ENCODE data around the gene ETS1. TPM values are rescaled to one million over a fixed set of nuclear protein-coding genes. Genes with fewer than 3 reads are reported as not detected.

The ETS1 gene
- total RNA-seq, 1 experiment from 2014 or later, result 66.4 TPM

GRCh38 chr11:128620309-128621100 lies 33.1 kb upstream of the ETS1 start:
- no peak for DNase-seq (ENCODE audit: low read depth, low spot score)
- in situ Hi-C loops (cut with HindIII; ENCODE audit: low pct_unique_long_range_greater_than_20kb, low sequenced_read_pairs) (no loop called here), intact Hi-C loops (cut with micrococcal nuclease; ENCODE audit: unreplicated experiment) (no loop called here)
- ChIA-PET CTCF (interaction anchor here (0.7 kb wide), 1 partner anchor 22 kb away, joined by 3 read pairs; no protein-coding TSS in a partner anchor), POLR2A (interaction anchor here (0.6 kb wide), 1 partner anchor 583 kb away, joined by 10 read pairs; no protein-coding TSS in a partner anchor)
- H3K9me3 ChIP-seq (ENCODE audit: control insufficient read depth, insufficient read depth, low read depth, low read length), result no peaks in the 10 kb centered on the region
- no peaks in the 10 kb centered on the region for H3K27me3 ChIP-seq (ENCODE audit: control insufficient read depth, insufficient read depth, low read length)
- TF ChIP-seq POLR2AphosphoS5 (IDR thresholded peaks at IDR 0.05; ENCODE audit: low read depth, low read length) (no peak), REST (IDR thresholded peaks at IDR 0.05; ENCODE audit: insufficient read depth in 1 of 2, low read depth in 2 of 2, low read length in 1 of 2) (no peak), TCF7L2 (IDR thresholded peaks at IDR 0.05; ENCODE audit: low read depth, low read length) (no peak)
- H3K4me3 ChIP-seq (ENCODE audit: low read depth in 2 of 2, low read length in 2 of 2), result no peak overlapping the region
- H3K4me1 ChIP-seq (ENCODE audit: control insufficient read depth, insufficient read depth, low read length), result no peaks in the 10 kb centered on the region
- no peaks in the 10 kb centered on the region for H3K36me3 ChIP-seq (ENCODE audit: control insufficient read depth, insufficient read depth, low read length)
- ATAC-seq, result no peak
- BruUV-seq (replicated peaks), result no TSS peak
- no peak overlapping the region for H3K27ac ChIP-seq (ENCODE audit: low read length)

GRCh38 chr11:128619540-128620308 lies 32.4 kb upstream of the ETS1 start:
- no peaks in the 10 kb centered on the region for H3K27me3 ChIP-seq (ENCODE audit: control insufficient read depth, insufficient read depth, low read length)
- no peak for ATAC-seq
- no peak for DNase-seq (ENCODE audit: low read depth, low spot score)
- TF ChIP-seq SIN3A (IDR thresholded peaks at IDR 0.05; ENCODE audit: borderline replicate concordance, insufficient read depth, low read depth, low read length) (no peak), CTCF (IDR thresholded peaks at IDR 0.05) (no peak), POLR2AphosphoS5 (IDR thresholded peaks at IDR 0.05; ENCODE audit: low read depth, low read length) (no peak), REST (IDR thresholded peaks at IDR 0.05; ENCODE audit: insufficient read depth in 1 of 2, low read depth in 2 of 2, low read length in 1 of 2) (no peak), TCF7L2 (IDR thresholded peaks at IDR 0.05; ENCODE audit: low read depth, low read length) (no peak)
- in situ Hi-C loops (cut with HindIII; ENCODE audit: low pct_unique_long_range_greater_than_20kb, low sequenced_read_pairs), result no loop called here
- H3K4me1 ChIP-seq (ENCODE audit: control insufficient read depth, insufficient read depth, low read length), result no peaks in the 10 kb centered on the region
- H3K9me3 ChIP-seq (ENCODE audit: control insufficient read depth, insufficient read depth, low read depth, low read length), result no peaks in the 10 kb centered on the region
- ChIA-PET CTCF (no interaction called here), POLR2A (interaction anchor here (0.6 kb wide), 1 partner anchor 582 kb away, joined by 10 read pairs; no protein-coding TSS in a partner anchor)
- H3K4me3 ChIP-seq (ENCODE audit: low read depth in 2 of 2, low read length in 2 of 2), result no peak overlapping the region
- no peaks in the 10 kb centered on the region for H3K36me3 ChIP-seq (ENCODE audit: control insufficient read depth, insufficient read depth, low read length)
- H3K27ac ChIP-seq (ENCODE audit: low read length), result no peak overlapping the region
- intact Hi-C loops (cut with micrococcal nuclease; ENCODE audit: unreplicated experiment), result no loop called here
- BruUV-seq (replicated peaks), result no TSS peak
